Right lobe of liver (tissue), 6 donors: Measurements from ENCODE around the gene BAZ2A. TPM values are rescaled to one million over a fixed set of nuclear protein-coding genes. Genes with fewer than 3 reads are reported as not detected.
A peak's percentile ranks its signal among the peaks of the same experiment; 100 is the strongest.

Experiments used
- ATAC-seq, 4 donors: fragments of 200-7000 bp; cut with Tn5 transposase; one replicate each; pipeline ENCODE4 v1.9.1; 2020; ENCODE audit warnings: mild to moderate bottlenecking in 4 of 4, moderate library complexity in 4 of 4
- DNase-seq, 3 donors: peaks; one replicate each; pipeline ENCODE4 v3.0.0-alpha.2; 2020
- H3K27ac ChIP-seq, 3 donors: fragments of 200-600 bp; one replicate each; pipeline ENCODE4 v1.8.0; 2022
- H3K27me3 ChIP-seq, 2 donors: fragments of 200-600 bp; one replicate each; pipeline ENCODE4 v1.8.0; 2022
- H3K36me3 ChIP-seq, 4 donors: fragments of 200-600 bp; sonication (generic) in 1 of 4; one replicate each; pipeline versions ENCODE4 v1.5.1 to v1.8.0; 2017 to 2022; ENCODE audit warnings: control low read depth in 1 of 4
- H3K4me1 ChIP-seq, 4 donors: fragments of 200-600 bp; sonication (generic) in 1 of 4; one replicate each; pipeline versions ENCODE4 v1.5.1 to v1.8.0; 2017 to 2022; ENCODE audit warnings: control low read depth in 1 of 4
- H3K4me3 ChIP-seq, 3 donors: fragments of 200-600 bp; one replicate each; pipeline ENCODE4 v1.8.0; 2022
- H3K9me3 ChIP-seq, 4 donors: fragments of 200-600 bp; sonication (generic) in 1 of 4; one replicate each; pipeline versions ENCODE4 v1.5.1 to v1.8.0; 2017 to 2022; ENCODE audit warnings: control low read depth in 1 of 4
- POLR2A ChIP-seq: fragments of 450-650 bp; IDR thresholded peaks from one replicate; pipeline ENCODE4 v1.6.1; 2017; ENCODE audit warnings: antibody characterized with exemption, mild to moderate bottlenecking
- WGBS: methylation state at CpG from one replicate; pipeline ENCODE4 v1.1.6; 2018; ENCODE audit warnings: low coverage, low lambda C conversion rate; ENCODE audit not compliant: insufficient coverage; ENCODE audit errors: missing lambda C conversion rate; 5-methylcytosine and 5-hydroxymethylcytosine counted together
- intact Hi-C, 2 donors: fragments of 100-400 bp; cut with DNase I; formaldehyde crosslinking; loops; one replicate each; pipeline versions ENCODE4 v1.11.2 to v1.14.1; 2022
- total RNA-seq, 6 experiments: library from RNA; depleted of rRNA in 2 of 6; stranded (reverse); fragments of >200 nt in 2 of 6; fragmentation: NEBNext Ultra II Directional in 3 of 6; extraction: Animal tissue kit (Norgen Biotek cat#: 25700) in 3 of 6; gene quantifications; one replicate each; pipeline versions ENCODE4 v1.1.0 to v1.2.4, GENCODE V29; 2016 to 2023
- TF ChIP-seq, protein P1 (sequence below), 4 donors: fragments of 200-600 bp in 3 of 4; fragments of 450-650 bp in 1 of 4; IDR thresholded peaks; one replicate each; pipeline versions ENCODE4 v1.5.1 to v1.8.0; 2016 to 2022; ENCODE audit warnings: antibody characterized with exemption in 4 of 4, mild to moderate bottlenecking in 2 of 4
- donor health status: DM: no; HTN: yes; CAD: no.
- donor health status: DM: no; HTN: no; CAD: no.
- donor health status: DM: no; HTN: no; CAD: no.
- donor health status: DM: no; HTN: yes; CAD: no.
- donor health status: DM: no; HTN: yes; CAD: no.

Gene BAZ2A
- total RNA-seq, 6 experiments from 2014 or later: 21.8 to 45.7 (median 33.4) TPM

GRCh38 chr12:56596815-56597214 is 33.3 kb downstream of the BAZ2A start:
- WGBS: 67% methylated on average over 2 of the region's 3 CpGs
- DNase-seq (no peak), ATAC-seq (no peak)
- TF ChIP-seq, protein P1, sequence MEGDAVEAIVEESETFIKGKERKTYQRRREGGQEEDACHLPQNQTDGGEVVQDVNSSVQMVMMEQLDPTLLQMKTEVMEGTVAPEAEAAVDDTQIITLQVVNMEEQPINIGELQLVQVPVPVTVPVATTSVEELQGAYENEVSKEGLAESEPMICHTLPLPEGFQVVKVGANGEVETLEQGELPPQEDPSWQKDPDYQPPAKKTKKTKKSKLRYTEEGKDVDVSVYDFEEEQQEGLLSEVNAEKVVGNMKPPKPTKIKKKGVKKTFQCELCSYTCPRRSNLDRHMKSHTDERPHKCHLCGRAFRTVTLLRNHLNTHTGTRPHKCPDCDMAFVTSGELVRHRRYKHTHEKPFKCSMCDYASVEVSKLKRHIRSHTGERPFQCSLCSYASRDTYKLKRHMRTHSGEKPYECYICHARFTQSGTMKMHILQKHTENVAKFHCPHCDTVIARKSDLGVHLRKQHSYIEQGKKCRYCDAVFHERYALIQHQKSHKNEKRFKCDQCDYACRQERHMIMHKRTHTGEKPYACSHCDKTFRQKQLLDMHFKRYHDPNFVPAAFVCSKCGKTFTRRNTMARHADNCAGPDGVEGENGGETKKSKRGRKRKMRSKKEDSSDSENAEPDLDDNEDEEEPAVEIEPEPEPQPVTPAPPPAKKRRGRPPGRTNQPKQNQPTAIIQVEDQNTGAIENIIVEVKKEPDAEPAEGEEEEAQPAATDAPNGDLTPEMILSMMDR (IDR thresholded peaks at IDR 0.05): no peak
- no peak for TF ChIP-seq POLR2A
- no peak overlapping the region for H3K27ac ChIP-seq
- peaks cover 23 to 54% (median 41%) of the 10 kb centered on the region in 4 donors for H3K36me3 ChIP-seq
- no peaks in the 10 kb centered on the region for H3K9me3 ChIP-seq
- intact Hi-C loops: no loop called here
- no peaks in the 10 kb centered on the region for H3K4me1 ChIP-seq
- H3K27me3 ChIP-seq: no peaks in the 10 kb centered on the region
- H3K4me3 ChIP-seq: no peak overlapping the region

DNA sequence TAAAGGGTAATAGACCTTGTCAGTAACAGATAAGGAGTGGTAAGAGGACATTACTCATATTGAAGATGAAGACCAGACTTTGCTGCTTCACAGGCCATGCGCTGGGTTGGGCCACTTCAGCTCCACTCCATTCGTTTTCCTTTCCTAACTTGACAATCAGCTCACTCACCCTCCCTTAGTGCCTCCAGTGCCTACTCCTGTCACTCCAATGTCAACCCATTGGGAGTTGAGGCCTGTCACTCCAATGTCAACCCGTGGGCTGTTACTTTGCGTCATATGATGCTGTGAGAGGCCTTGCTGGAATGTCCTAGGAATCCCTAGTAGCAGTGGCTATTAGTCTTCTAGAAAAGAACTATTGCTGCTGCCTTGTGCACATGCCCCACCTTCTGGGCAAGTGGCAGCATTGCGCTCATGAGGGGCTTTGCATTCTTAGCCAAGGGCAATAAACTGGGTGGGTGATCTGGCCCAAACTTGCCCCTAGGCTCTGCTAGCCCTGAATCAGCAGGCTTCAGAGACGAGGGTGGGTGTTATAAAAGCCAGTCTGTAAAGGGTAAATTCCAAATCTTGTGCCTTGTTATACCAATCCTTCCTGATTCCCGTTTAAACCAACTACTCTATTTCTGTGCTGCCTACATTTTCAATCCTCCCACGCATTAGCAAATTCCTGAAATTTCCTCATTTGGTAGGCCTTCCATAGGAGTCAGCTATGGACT is 36.1 kb downstream of the BAZ2A start:
- 45% methylated on average over 8 of the region's 8 CpGs for WGBS
- DNase-seq: peak in 1 of 3 donors; percentile 32
- peaks cover 0 to 26% (median 14%) of the 10 kb centered on the region in 4 donors for H3K36me3 ChIP-seq
- intact Hi-C loops: no loop called here
- no peak overlapping the region for H3K27ac ChIP-seq
- no peak overlapping the region for H3K4me3 ChIP-seq
- peak; percentile 65 to 76 (median 72) for ATAC-seq
- no peaks in the 10 kb centered on the region for H3K9me3 ChIP-seq
- no peaks in the 10 kb centered on the region for H3K4me1 ChIP-seq
- TF ChIP-seq POLR2A: no peak
- TF ChIP-seq, protein P1 (IDR thresholded peaks at IDR 0.05): peak; percentile 57 to 70 (median 68)
- no peaks in the 10 kb centered on the region for H3K27me3 ChIP-seq

- Histone ChIP-seq H3K9me3 (no peaks in the 10 kb centered on the region), H3K36me3 (peaks cover 0 to 8% (median 0%) of the 10 kb centered on the region in 4 donors), H3K27me3 (no peaks in the 10 kb centered on the region), H3K4me3 (no peak overlapping the region), H3K27ac (no peak overlapping the region), H3K4me1 (no peaks in the 10 kb centered on the region)
- ATAC-seq (no peak), DNase-seq (no peak)
- intact Hi-C loops: no loop called here
- TF ChIP-seq POLR2A: no peak
- TF ChIP-seq, protein P1 (IDR thresholded peaks at IDR 0.05): no peak
Observed at GRCh38 chr12:56591961-56592360, 38.2 kb downstream of the BAZ2A start.

DNA sequence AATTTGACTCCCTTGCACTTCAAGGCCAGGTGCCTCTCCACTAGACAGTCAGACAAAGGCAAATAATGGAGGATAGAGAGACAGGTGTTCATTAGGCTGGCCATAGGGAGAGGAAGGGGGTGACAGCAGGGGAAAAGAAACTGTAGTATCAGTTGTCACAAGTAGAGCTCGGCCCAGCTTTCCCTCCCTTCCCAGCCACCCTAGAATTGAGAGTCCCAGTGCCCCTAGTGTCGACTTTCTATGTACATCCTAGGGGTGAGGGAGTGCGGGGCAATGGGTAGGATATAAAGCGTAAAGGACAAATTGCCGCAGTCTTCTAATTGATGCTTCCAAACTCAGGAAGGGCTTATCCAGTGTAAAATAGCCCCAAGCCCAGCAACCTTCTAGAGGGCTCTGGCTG is 39.0 kb downstream of the BAZ2A start:
- H3K4me1 ChIP-seq: no peaks in the 10 kb centered on the region
- intact Hi-C loops: no loop called here
- WGBS: 72% methylated on average over 3 of the region's 5 CpGs
- no peaks in the 10 kb centered on the region for H3K9me3 ChIP-seq
- no peak overlapping the region for H3K27ac ChIP-seq
- no peaks in the 10 kb centered on the region for H3K27me3 ChIP-seq
- H3K36me3 ChIP-seq: peaks cover 0 to 5% (median 0%) of the 10 kb centered on the region in 4 donors
- ATAC-seq (no peak), DNase-seq (no peak)
- no peak overlapping the region for H3K4me3 ChIP-seq
- TF ChIP-seq POLR2A: no peak
- TF ChIP-seq, protein P1 (IDR thresholded peaks at IDR 0.05): no peak
